HepG2 (cell line): Measurements from ENCODE around the gene SNX6. TPM values are rescaled to one million over a fixed set of nuclear protein-coding genes. Genes with fewer than 3 reads are reported as not detected.

Source experiments
- ATF4 ChIP-seq, 2 experiments: fragments of 450-650 bp in 1 of 2; sonication (generic) in 1 of 2; formaldehyde crosslinking; IDR thresholded peaks; 2 replicates each; pipeline versions ENCODE4 v1.5.0 to v1.8.0; 2020 to 2022; ENCODE audit warnings: mild to moderate bottlenecking in 1 of 2, missing genetic modification reagents in 1 of 2
- BRF2 ChIP-seq: sonication (generic); formaldehyde crosslinking; IDR thresholded peaks from 2 replicates; pipeline ENCODE4 v1.8.1; 2022; ENCODE audit warnings: mild to moderate bottlenecking, missing genetic modification reagents
- CAMTA2 ChIP-seq: sonication (generic); formaldehyde crosslinking; IDR thresholded peaks from 2 replicates; pipeline ENCODE4 v1.4.0; 2020; ENCODE audit warnings: mild to moderate bottlenecking, missing genetic modification reagents, borderline replicate concordance
- EEA1 ChIP-seq: sonication (generic); formaldehyde crosslinking; IDR thresholded peaks from 2 replicates; pipeline ENCODE4 v1.5.1; 2020; ENCODE audit warnings: mild to moderate bottlenecking, missing genetic modification reagents, borderline replicate concordance
- GATAD2A ChIP-seq: IDR thresholded peaks from 2 replicates; pipeline ENCODE4 v1.6.1; 2016
- HDAC1 ChIP-seq: sonication (generic); formaldehyde crosslinking; IDR thresholded peaks from 2 replicates; pipeline ENCODE4 v1.5.1; 2020; ENCODE audit warnings: mild to moderate bottlenecking, missing genetic modification reagents
- HHEX ChIP-seq: IDR thresholded peaks from 2 replicates; pipeline ENCODE4 v1.6.1; 2016; ENCODE audit warnings: control low read depth
- HMG20B ChIP-seq: conservative IDR thresholded peaks from 2 replicates; pipeline ENCODE4 v1.6.1; 2016; ENCODE audit warnings: missing genetic modification reagents, missing compliant biosample characterization
- SKI ChIP-seq: fragments of 450-650 bp; IDR thresholded peaks from one replicate; pipeline ENCODE4 v1.6.1; 2018; ENCODE audit warnings: mild to moderate bottlenecking; ENCODE audit not compliant: partially characterized antibody
- SSRP1 ChIP-seq: IDR thresholded peaks from 2 replicates; pipeline ENCODE4 v1.6.1; 2016; ENCODE audit warnings: control low read depth
- ZNF207 ChIP-seq: fragments of 450-650 bp; IDR thresholded peaks from 2 replicates; pipeline ENCODE4 v1.6.1; 2016; ENCODE audit warnings: antibody characterized with exemption, borderline replicate concordance
- ZNF577 ChIP-seq: sonication (generic); formaldehyde crosslinking; IDR thresholded peaks from 2 replicates; pipeline ENCODE4 v1.4.0; 2020; ENCODE audit warnings: mild to moderate bottlenecking, low read depth, missing genetic modification reagents, borderline replicate concordance
- ZNF619 ChIP-seq: sonication (generic); formaldehyde crosslinking; IDR thresholded peaks from 2 replicates; pipeline ENCODE4 v1.4.0; 2020; ENCODE audit warnings: mild to moderate bottlenecking, missing genetic modification reagents
- ZNF670 ChIP-seq: sonication (generic); formaldehyde crosslinking; IDR thresholded peaks from 2 replicates; pipeline ENCODE4 v1.8.0; 2022; ENCODE audit warnings: mild to moderate bottlenecking, missing genetic modification reagents, borderline replicate concordance
- ZNF766 ChIP-seq: sonication (generic); formaldehyde crosslinking; IDR thresholded peaks from 2 replicates; pipeline ENCODE4 v1.5.0; 2020; ENCODE audit warnings: missing genetic modification reagents, borderline replicate concordance
- polyA plus RNA-seq, 8 experiments: library from polyadenylated mRNA; depleted of rRNA in 3 of 8; stranded (reverse) in 7 of 8; unstranded in 1 of 8; fragments of >200 nt; fragmentation: Illumina TruSeq in 4 of 8; extraction: Trizol in 4 of 8; gene quantifications; 2 replicates each; pipeline versions ENCODE4 v1.2.1 to v1.2.3, GENCODE V29; 2011 to 2016; ENCODE audit warnings: low read depth in 4 of 8, missing spikeins in 1 of 8, mixed read lengths in 1 of 8; ENCODE audit not compliant: insufficient read depth in 1 of 8
- total RNA-seq, 5 experiments: library from RNA; depleted of rRNA; stranded (reverse); fragments of >200 nt; fragmentation: Illumina TruSeq; extraction: Trizol; gene quantifications; 2 replicates each; pipeline ENCODE4 v1.2.3, GENCODE V29; 2016; ENCODE audit warnings: low read depth in 1 of 5
- TF ChIP-seq, protein P1 (sequence below): sonication (generic); formaldehyde crosslinking; IDR thresholded peaks from 2 replicates; pipeline ENCODE4 v1.4.0; 2020; ENCODE audit warnings: missing genetic modification reagents
- TF ChIP-seq, protein P2 (sequence below): sonication (generic); formaldehyde crosslinking; IDR thresholded peaks from 2 replicates; pipeline ENCODE4 v1.8.0; 2023; ENCODE audit warnings: mild to moderate bottlenecking, missing genetic modification reagents
- TF ChIP-seq, protein P3 (sequence below): sonication (generic); formaldehyde crosslinking; IDR thresholded peaks from 2 replicates; pipeline ENCODE4 v1.5.0; 2020; ENCODE audit warnings: mild to moderate bottlenecking, low read depth, missing genetic modification reagents, borderline replicate concordance
- TF ChIP-seq, protein P4 (sequence below): sonication (generic); formaldehyde crosslinking; conservative IDR thresholded peaks from 2 replicates; pipeline ENCODE4 v1.4.0; 2020; ENCODE audit warnings: missing genetic modification reagents

The SNX6 gene
- total and polyA plus RNA-seq, 2 of the 13 experiments (the other 11 are each of a cell fraction or from before 2014, with no cell fraction given), result 92.3 to 169 TPM

DNA sequence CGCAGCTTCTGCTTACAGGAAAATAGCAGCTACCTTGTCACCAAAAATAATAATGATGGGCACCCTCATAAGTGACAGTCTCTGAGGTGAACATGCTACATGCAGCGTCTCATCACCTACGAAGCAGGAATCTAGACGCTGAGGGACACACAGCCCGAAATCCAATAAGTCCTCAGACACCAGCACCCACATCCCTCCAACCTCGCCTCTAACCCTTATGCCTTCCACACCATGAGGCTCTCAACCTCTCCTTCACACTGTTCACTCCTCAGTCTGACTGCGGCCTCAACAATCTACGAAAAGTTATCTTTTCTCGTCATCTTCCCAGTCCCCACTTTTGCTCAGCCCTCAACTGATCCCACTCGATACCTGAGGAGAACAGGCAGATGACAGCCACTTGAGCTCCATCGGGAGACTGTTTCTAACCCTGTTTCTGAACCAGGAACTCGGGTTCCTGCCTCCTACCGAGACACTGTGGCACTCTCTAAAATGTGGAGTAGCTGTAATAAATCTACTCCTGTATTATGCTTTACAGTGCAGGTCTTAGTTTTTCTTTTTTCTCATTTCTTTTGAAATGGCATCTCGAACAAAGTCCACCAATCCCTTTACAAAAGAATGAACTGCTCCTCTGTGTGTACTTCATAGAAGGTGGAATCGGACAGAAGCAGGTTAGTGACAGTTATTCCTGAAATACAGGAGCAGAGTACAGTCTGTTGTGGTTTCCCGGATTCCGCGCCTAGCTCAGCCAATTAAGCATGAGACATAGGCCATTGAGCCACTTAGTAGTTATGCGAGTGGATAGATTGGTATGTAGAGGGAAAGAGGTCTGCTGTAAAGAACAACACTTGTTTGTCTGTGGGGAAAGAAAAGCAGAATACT lies 89.5 kb downstream of the SNX6 start (continued):
- TF ChIP-seq ATF4 (CRISPR knock-in tag; IDR thresholded peaks at IDR 0.05) (peak in 1 of 2 experiments; percentile 28; a peak in 1 of 4 replicates), GATAD2A (peak; percentile 34; the same call in 1 of the 2 replicates), EEA1 (CRISPR knock-in tag) (peak; percentile 82; the same call in 1 of the 2 replicates), ZNF670 (CRISPR knock-in tag) (0 out of 2 replicates have a peak, but pooled peaks have one; percentile 57), HHEX (CRISPR knock-in tag) (0 out of 2 replicates have a peak, but pooled peaks have one; percentile 12), BRF2 (CRISPR knock-in tag) (0 out of 2 replicates have a peak, but pooled peaks have one; percentile 9), HDAC1 (peak; percentile 31; the same call in 1 of the 2 replicates), ZNF577 (CRISPR knock-in tag) (0 out of 2 replicates have a peak, but pooled peaks have one; percentile 20), CAMTA2 (CRISPR knock-in tag) (peak; percentile 74; the same call in 1 of the 2 replicates), SKI (peak; percentile 31), ZNF766 (CRISPR knock-in tag) (peak; percentile 67; the same call in 1 of the 2 replicates), ZNF207 (0 out of 2 replicates have a peak, but pooled peaks have one; percentile 51), SSRP1 (CRISPR knock-in tag) (peak; percentile 85; the same call in 1 of the 2 replicates), ZNF619 (0 out of 2 replicates have a peak, but pooled peaks have one; percentile 74), HMG20B (CRISPR knock-in tag) (peak; percentile 54; the same call in 1 of the 2 replicates)
- TF ChIP-seq, protein P1, sequence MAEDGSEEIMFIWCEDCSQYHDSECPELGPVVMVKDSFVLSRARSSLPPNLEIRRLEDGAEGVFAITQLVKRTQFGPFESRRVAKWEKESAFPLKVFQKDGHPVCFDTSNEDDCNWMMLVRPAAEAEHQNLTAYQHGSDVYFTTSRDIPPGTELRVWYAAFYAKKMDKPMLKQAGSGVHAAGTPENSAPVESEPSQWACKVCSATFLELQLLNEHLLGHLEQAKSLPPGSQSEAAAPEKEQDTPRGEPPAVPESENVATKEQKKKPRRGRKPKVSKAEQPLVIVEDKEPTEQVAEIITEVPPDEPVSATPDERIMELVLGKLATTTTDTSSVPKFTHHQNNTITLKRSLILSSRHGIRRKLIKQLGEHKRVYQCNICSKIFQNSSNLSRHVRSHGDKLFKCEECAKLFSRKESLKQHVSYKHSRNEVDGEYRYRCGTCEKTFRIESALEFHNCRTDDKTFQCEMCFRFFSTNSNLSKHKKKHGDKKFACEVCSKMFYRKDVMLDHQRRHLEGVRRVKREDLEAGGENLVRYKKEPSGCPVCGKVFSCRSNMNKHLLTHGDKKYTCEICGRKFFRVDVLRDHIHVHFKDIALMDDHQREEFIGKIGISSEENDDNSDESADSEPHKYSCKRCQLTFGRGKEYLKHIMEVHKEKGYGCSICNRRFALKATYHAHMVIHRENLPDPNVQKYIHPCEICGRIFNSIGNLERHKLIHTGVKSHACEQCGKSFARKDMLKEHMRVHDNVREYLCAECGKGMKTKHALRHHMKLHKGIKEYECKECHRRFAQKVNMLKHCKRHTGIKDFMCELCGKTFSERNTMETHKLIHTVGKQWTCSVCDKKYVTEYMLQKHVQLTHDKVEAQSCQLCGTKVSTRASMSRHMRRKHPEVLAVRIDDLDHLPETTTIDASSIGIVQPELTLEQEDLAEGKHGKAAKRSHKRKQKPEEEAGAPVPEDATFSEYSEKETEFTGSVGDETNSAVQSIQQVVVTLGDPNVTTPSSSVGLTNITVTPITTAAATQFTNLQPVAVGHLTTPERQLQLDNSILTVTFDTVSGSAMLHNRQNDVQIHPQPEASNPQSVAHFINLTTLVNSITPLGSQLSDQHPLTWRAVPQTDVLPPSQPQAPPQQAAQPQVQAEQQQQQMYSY (CRISPR knock-in tag), result peak; percentile 85
- TF ChIP-seq, protein P2, sequence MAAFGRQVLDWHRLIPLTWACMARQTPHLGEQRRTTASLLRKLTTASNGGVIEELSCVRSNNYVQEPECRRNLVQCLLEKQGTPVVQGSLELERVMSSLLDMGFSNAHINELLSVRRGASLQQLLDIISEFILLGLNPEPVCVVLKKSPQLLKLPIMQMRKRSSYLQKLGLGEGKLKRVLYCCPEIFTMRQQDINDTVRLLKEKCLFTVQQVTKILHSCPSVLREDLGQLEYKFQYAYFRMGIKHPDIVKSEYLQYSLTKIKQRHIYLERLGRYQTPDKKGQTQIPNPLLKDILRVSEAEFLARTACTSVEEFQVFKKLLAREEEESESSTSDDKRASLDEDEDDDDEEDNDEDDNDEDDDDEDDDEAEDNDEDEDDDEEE (CRISPR knock-in tag), result peak; percentile 78; the same call in 1 of the 2 replicates
- TF ChIP-seq, protein P3, sequence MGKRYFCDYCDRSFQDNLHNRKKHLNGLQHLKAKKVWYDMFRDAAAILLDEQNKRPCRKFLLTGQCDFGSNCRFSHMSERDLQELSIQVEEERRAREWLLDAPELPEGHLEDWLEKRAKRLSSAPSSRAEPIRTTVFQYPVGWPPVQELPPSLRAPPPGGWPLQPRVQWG (CRISPR knock-in tag), result peak; percentile 89; the same call in 1 of the 2 replicates
- TF ChIP-seq, protein P4, sequence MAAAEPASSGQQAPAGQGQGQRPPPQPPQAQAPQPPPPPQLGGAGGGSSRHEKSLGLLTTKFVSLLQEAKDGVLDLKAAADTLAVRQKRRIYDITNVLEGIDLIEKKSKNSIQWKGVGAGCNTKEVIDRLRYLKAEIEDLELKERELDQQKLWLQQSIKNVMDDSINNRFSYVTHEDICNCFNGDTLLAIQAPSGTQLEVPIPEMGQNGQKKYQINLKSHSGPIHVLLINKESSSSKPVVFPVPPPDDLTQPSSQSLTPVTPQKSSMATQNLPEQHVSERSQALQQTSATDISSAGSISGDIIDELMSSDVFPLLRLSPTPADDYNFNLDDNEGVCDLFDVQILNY (CRISPR knock-in tag), result 0 out of 2 replicates have a peak, but pooled peaks have one; percentile 7
